Kidney epithelial cell (primary cell): ENCODE data around the gene PMCH. TPM values are rescaled to one million over a fixed set of nuclear protein-coding genes. Genes with fewer than 3 reads are reported as not detected.

Source experiments
- DNase-seq: peaks from one replicate; pipeline ENCODE4 v3.0.0-alpha.2; 2010; ENCODE audit warnings: low read depth
- H3K27me3 ChIP-seq: 2 replicates; pipeline ENCODE4 v1.6.0; 2011; ENCODE audit warnings: low read length; ENCODE audit not compliant: control insufficient read depth, insufficient read depth
- H3K36me3 ChIP-seq: 2 replicates; pipeline ENCODE4 v1.5.1; 2011; ENCODE audit warnings: low read length; ENCODE audit not compliant: control insufficient read depth, insufficient read depth
- H3K4me3 ChIP-seq: 2 replicates; pipeline ENCODE4 v1.5.1; 2011; ENCODE audit warnings: low read depth, mild to moderate bottlenecking, control low read depth, low read length
- CTCF ChIP-seq: IDR thresholded peaks from 2 replicates; pipeline ENCODE4 v1.5.1; 2011; ENCODE audit warnings: mild to moderate bottlenecking, moderate library complexity, low read length, control low read depth, inconsistent platforms; ENCODE audit not compliant: insufficient read depth, poor library complexity, severe bottlenecking
- total RNA-seq: library from RNA; depleted of rRNA; stranded (reverse); fragments of >200 nt; gene quantifications from 2 replicates; pipeline ENCODE4 v1.2.3, GENCODE V29; 2015

Gene PMCH
- total RNA-seq, 1 donor from 2014 or later = not detected

- DNase-seq = no peak
- no peak for TF ChIP-seq CTCF
- Histone ChIP-seq H3K4me3 (no peak overlapping the region), H3K36me3 (no peaks in the 10 kb centered on the region), H3K27me3 (no peaks in the 10 kb centered on the region)
Observed at GRCh38 chr12:102195826-102196225, 1.8 kb downstream of the PMCH start.

- DNase-seq = no peak
- Histone ChIP-seq H3K36me3 (no peaks in the 10 kb centered on the region), H3K4me3 (no peak overlapping the region), H3K27me3 (no peaks in the 10 kb centered on the region)
- TF ChIP-seq CTCF = no peak
Observed at GRCh38 chr12:102182635-102183034, 15.0 kb downstream of the PMCH start.

- H3K27me3 ChIP-seq = no peaks in the 10 kb centered on the region
- no peak for TF ChIP-seq CTCF
- no peak overlapping the region for H3K4me3 ChIP-seq
- H3K36me3 ChIP-seq = no peaks in the 10 kb centered on the region
- no peak for DNase-seq
Observed at GRCh38 chr12:102174761-102175160, 22.9 kb downstream of the PMCH start.

GRCh38 chr12:102174117-102174516, 23.5 kb downstream of the PMCH start:
- TF ChIP-seq CTCF = no peak

GRCh38 chr12:102172436-102172835, 25.2 kb downstream of the PMCH start:
- H3K27me3 ChIP-seq = no peaks in the 10 kb centered on the region
- DNase-seq = no peak
- H3K4me3 ChIP-seq = no peak overlapping the region
- no peaks in the 10 kb centered on the region for H3K36me3 ChIP-seq
- no peak for TF ChIP-seq CTCF

More at GRCh38 chr12:102174117-102174516, 23.5 kb downstream of the PMCH start:
- H3K27me3 ChIP-seq = no peaks in the 10 kb centered on the region
- no peak for DNase-seq
- no peak overlapping the region for H3K4me3 ChIP-seq
- no peaks in the 10 kb centered on the region for H3K36me3 ChIP-seq

- no peaks in the 10 kb centered on the region for H3K27me3 ChIP-seq
- no peak overlapping the region for H3K4me3 ChIP-seq
- no peak for DNase-seq
- H3K36me3 ChIP-seq = no peaks in the 10 kb centered on the region
- no peak for TF ChIP-seq CTCF
Observed at GRCh38 chr12:102171951-102172350, 25.7 kb downstream of the PMCH start.
